ENCODE measurements around the gene MRPS11. TPM values are rescaled to one million over a fixed set of nuclear protein-coding genes. Genes with fewer than 3 reads are reported as not detected.

MRPS11 gene
- total and polyA plus RNA-seq, 8 donors, result 14.3 to 85.5 (median 42.3) TPM

GRCh38 chr15:88493844-88494243 lies 26.3 kb downstream of the MRPS11 start:
- Histone ChIP-seq H3K9me3 (no peaks in the 10 kb centered on the region), H3K36me3 (peaks cover 0 to 49% (median 12%) of the 10 kb centered on the region in 4 donors), H3K27me3 (no peaks in the 10 kb centered on the region), H3K4me1 (no peaks in the 10 kb centered on the region), H3K27ac (no peak overlapping the region), H3K4me3 (no peak overlapping the region)
- WGBS, 5 donors, result 77 to 92% (median 90%) methylated on average over 6 to 10 of the region's 10 CpGs
- intact Hi-C loops (cut with DNase I; ENCODE audit: low total_unique reads), result no loop called here
- no peak for TF ChIP-seq POLR2A (IDR thresholded peaks at IDR 0.05)
- no peak for DNase-seq

- Histone ChIP-seq H3K4me3 (no peak overlapping the region), H3K27me3 (no peaks in the 10 kb centered on the region), H3K4me1 (no peaks in the 10 kb centered on the region), H3K9me3 (no peaks in the 10 kb centered on the region), H3K27ac (no peak overlapping the region), H3K36me3 (peaks cover 1 to 59% (median 12%) of the 10 kb centered on the region in 4 donors)
- 82 to 91% (median 84%) methylated on average over 11 of the region's 11 CpGs for WGBS, 5 donors
- no peak for TF ChIP-seq POLR2A (IDR thresholded peaks at IDR 0.05)
- no peak for TF ChIP-seq POLR2AphosphoS5 (IDR thresholded peaks at IDR 0.05)
- TF ChIP-seq CTCF (IDR thresholded peaks at IDR 0.05), result no peak
- no peak for TF ChIP-seq EP300 (IDR thresholded peaks at IDR 0.05)
- no peak for DNase-seq
- intact Hi-C loops (cut with DNase I; ENCODE audit: low total_unique reads), result no loop called here
These were observed 29.7 kb downstream of the MRPS11 start for GRCh38 chr15:88497109-88497765.

GRCh38 chr15:88498996-88499395 lies 31.5 kb downstream of the MRPS11 start:
- no peaks in the 10 kb centered on the region for H3K4me1 ChIP-seq
- WGBS, 5 donors, result 75 to 80% (median 78%) methylated on average over 3 of the region's 3 CpGs
- peaks cover 5 to 69% (median 25%) of the 10 kb centered on the region in 4 donors for H3K36me3 ChIP-seq
- H3K27ac ChIP-seq, result no peak overlapping the region
- peak in 1 of 2 donors; percentile 55 for DNase-seq
- H3K9me3 ChIP-seq, result no peaks in the 10 kb centered on the region
- intact Hi-C loops (cut with DNase I; ENCODE audit: low total_unique reads), result no loop called here
- H3K27me3 ChIP-seq, result no peaks in the 10 kb centered on the region
- TF ChIP-seq POLR2AphosphoS5 (IDR thresholded peaks at IDR 0.05), result no peak
- TF ChIP-seq CTCF (IDR thresholded peaks at IDR 0.05), result no peak
- TF ChIP-seq EP300 (IDR thresholded peaks at IDR 0.05), result no peak
- TF ChIP-seq POLR2A (IDR thresholded peaks at IDR 0.05), result no peak
- no peak overlapping the region for H3K4me3 ChIP-seq

- Histone ChIP-seq H3K36me3 (peaks cover 5 to 75% (median 62%) of the 10 kb centered on the region in 4 donors), H3K4me1 (no peaks in the 10 kb centered on the region), H3K9me3 (no peaks in the 10 kb centered on the region), H3K27me3 (no peaks in the 10 kb centered on the region), H3K27ac (no peak overlapping the region), H3K4me3 (no peak overlapping the region)
- DNase-seq, result no peak
- TF ChIP-seq POLR2AphosphoS5 (IDR thresholded peaks at IDR 0.05) (no peak), POLR2A (IDR thresholded peaks at IDR 0.05) (no peak), EP300 (IDR thresholded peaks at IDR 0.05) (no peak), CTCF (IDR thresholded peaks at IDR 0.05) (no peak)
- WGBS, 5 donors, result 66 to 94% (median 81%) methylated on average over 1 of the region's 1 CpG
- intact Hi-C loops (cut with DNase I; ENCODE audit: low total_unique reads), result no loop called here
These were observed 36.9 kb downstream of the MRPS11 start for GRCh38 chr15:88504445-88504844.

GRCh38 chr15:88505721-88506120 lies 38.2 kb downstream of the MRPS11 start:
- TF ChIP-seq POLR2AphosphoS5 (IDR thresholded peaks at IDR 0.05) (no peak), EP300 (IDR thresholded peaks at IDR 0.05) (no peak), CTCF (IDR thresholded peaks at IDR 0.05) (no peak), POLR2A (IDR thresholded peaks at IDR 0.05) (no peak)
- Histone ChIP-seq H3K4me1 (no peaks in the 10 kb centered on the region), H3K27me3 (no peaks in the 10 kb centered on the region), H3K36me3 (peaks cover 5 to 88% (median 75%) of the 10 kb centered on the region in 4 donors), H3K9me3 (no peaks in the 10 kb centered on the region), H3K4me3 (no peak overlapping the region), H3K27ac (no peak overlapping the region)
- 93 to 98% (median 96%) methylated on average over 2 of the region's 2 CpGs for WGBS, 5 donors
- intact Hi-C loops (cut with DNase I; ENCODE audit: low total_unique reads), result no loop called here
- DNase-seq, result no peak

Data from stomach (tissue), 9 donors.